DOHH2 (cell line): ENCODE measurements around the gene KCNMA1.

ENCODE experiments used
- H3F3A ChIP-seq: fragments of 200-600 bp; sonication (generic), shearing (Covaris generic); 2 replicates; pipeline ENCODE4 v1.6.0; 2016; ENCODE audit warnings: antibody characterized with exemption, mild to moderate bottlenecking; ENCODE audit not compliant: control insufficient read depth, insufficient read depth
- H3K27ac ChIP-seq: fragments of 200-600 bp; sonication (generic); 2 replicates; pipeline ENCODE4 v1.5.1; 2014; ENCODE audit warnings: low read depth, mild to moderate bottlenecking, low read length, moderate library complexity
- H3K27me3 ChIP-seq: fragments of 200-600 bp; sonication (generic); 2 replicates; pipeline ENCODE4 v1.6.1; 2014; ENCODE audit warnings: mild to moderate bottlenecking, low read length, mixed read lengths; ENCODE audit not compliant: control insufficient read depth
- H3K36me3 ChIP-seq: fragments of 200-600 bp; sonication (generic); 2 replicates; pipeline ENCODE4 v1.6.1; 2014; ENCODE audit warnings: mild to moderate bottlenecking, low read length, moderate library complexity, mixed read lengths; ENCODE audit not compliant: control insufficient read depth
- H3K4me1 ChIP-seq: fragments of 200-600 bp; sonication (generic); 2 replicates; pipeline ENCODE4 v1.6.1; 2014; ENCODE audit warnings: mild to moderate bottlenecking, low read length, mixed read lengths; ENCODE audit not compliant: control insufficient read depth
- H3K4me2 ChIP-seq: fragments of 200-600 bp; sonication (generic); 2 replicates; pipeline ENCODE4 v1.6.0; 2014; ENCODE audit warnings: mild to moderate bottlenecking, low read length, moderate library complexity
- H3K4me3 ChIP-seq: fragments of 200-600 bp; sonication (generic); 2 replicates; pipeline ENCODE4 v1.5.1; 2014; ENCODE audit warnings: mild to moderate bottlenecking, low read length, mixed read lengths
- H3K79me2 ChIP-seq: fragments of 200-600 bp; sonication (generic); 2 replicates; pipeline ENCODE4 v1.6.1; 2014; ENCODE audit warnings: mild to moderate bottlenecking, low read length, mixed read lengths; ENCODE audit not compliant: control insufficient read depth
- H3K9me2 ChIP-seq: fragments of 200-600 bp; sonication (generic); replicated peaks from 2 replicates; pipeline ENCODE4 v1.6.1; 2014; ENCODE audit warnings: mild to moderate bottlenecking, low read length, mixed read lengths; ENCODE audit not compliant: control insufficient read depth
- H3K9me3 ChIP-seq: fragments of 200-600 bp; sonication (generic); 2 replicates; pipeline ENCODE4 v1.6.1; 2014; ENCODE audit warnings: antibody characterized with exemption, low read length, mixed read lengths; ENCODE audit not compliant: control insufficient read depth, insufficient read depth
- H4K20me1 ChIP-seq: fragments of 200-600 bp; sonication (generic); 2 replicates; pipeline ENCODE4 v1.6.0; 2014; ENCODE audit warnings: low read depth, mild to moderate bottlenecking, antibody characterized with exemption, low read length, moderate library complexity; ENCODE audit not compliant: control insufficient read depth, insufficient read depth
- CTCF ChIP-seq: fragments of 200-600 bp; sonication (generic); IDR thresholded peaks from one replicate; pipeline ENCODE4 v1.5.1; 2014; ENCODE audit warnings: antibody characterized with exemption, mild to moderate bottlenecking, low read depth, low read length; ENCODE audit not compliant: poor library complexity, severe bottlenecking
- EZH2phosphoT487 ChIP-seq: fragments of 200-600 bp; sonication (generic); IDR thresholded peaks from 2 replicates; pipeline ENCODE4 v1.6.1; 2017; ENCODE audit warnings: borderline replicate concordance, mild to moderate bottlenecking, antibody characterized with exemption, low read length, moderate library complexity, mixed read lengths

The KCNMA1 gene

DNA sequence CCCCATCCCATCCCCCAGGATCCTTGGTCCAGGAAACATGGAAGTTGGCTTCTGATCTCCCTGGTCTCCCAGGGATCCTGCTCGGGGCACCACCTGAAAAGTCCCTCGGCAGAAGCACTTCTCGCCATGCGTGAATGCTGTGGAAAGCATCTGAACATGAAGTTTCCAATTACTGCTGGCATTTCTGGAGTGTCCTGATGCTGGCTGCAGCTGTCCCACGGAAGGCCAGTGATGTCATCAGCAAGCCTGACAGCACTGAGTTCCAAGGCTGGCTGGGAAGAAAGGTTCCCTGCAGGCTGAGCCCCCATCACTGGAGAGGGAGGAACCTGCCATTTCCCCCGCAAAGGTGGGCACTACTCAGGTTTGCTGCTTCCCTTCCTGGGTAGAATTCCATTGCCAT lies 71.4 kb downstream of the KCNMA1 start:
- H3K9me3 ChIP-seq = no peaks in the 10 kb centered on the region
- no peaks in the 10 kb centered on the region for H3K9me2 ChIP-seq
- H3K36me3 ChIP-seq = no peaks in the 10 kb centered on the region
- H3K4me1 ChIP-seq = peaks cover 52% of the 10 kb centered on the region
- no peaks in the 10 kb centered on the region for H4K20me1 ChIP-seq
- no peaks in the 10 kb centered on the region for H3K79me2 ChIP-seq
- H3K4me3 ChIP-seq = no peak overlapping the region
- H3K27me3 ChIP-seq = peaks cover 4% of the 10 kb centered on the region; the same call in 1 of the 2 replicates
- no peak overlapping the region for H3K4me2 ChIP-seq
- no peak overlapping the region for H3K27ac ChIP-seq
- no peaks in the 10 kb centered on the region for H3F3A ChIP-seq
- no peak for TF ChIP-seq CTCF
- no peak for TF ChIP-seq EZH2phosphoT487

DNA sequence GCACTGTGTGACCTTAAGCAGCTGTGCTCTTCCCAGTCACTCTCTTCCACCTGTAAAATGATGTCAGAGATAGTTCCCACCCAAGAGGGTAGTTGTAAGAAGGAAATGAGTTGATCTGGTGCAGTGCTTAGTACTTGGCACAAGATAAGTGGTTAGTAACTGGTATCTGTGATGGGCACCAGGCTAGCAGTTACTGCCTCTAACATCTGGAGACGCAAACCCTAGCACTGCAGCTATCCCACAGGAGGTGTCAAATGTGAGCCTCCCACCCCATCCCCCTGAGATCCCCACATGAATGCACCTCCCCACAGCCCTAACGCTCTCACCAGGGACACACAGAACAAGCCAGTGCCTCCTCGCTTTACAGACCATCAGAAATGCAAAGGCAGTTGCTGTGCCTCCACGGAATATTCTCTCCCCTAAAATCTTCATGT lies 72.0 kb downstream of the KCNMA1 start:
- H3K36me3 ChIP-seq = no peaks in the 10 kb centered on the region
- peak overlapping the region; percentile 26; the same call in 1 of the 2 replicates for H3K27ac ChIP-seq
- H3K4me3 ChIP-seq = no peak overlapping the region
- H3K9me3 ChIP-seq = no peaks in the 10 kb centered on the region
- H3K27me3 ChIP-seq = peaks cover 4% of the 10 kb centered on the region; the same call in 1 of the 2 replicates
- no peaks in the 10 kb centered on the region for H3K79me2 ChIP-seq
- peak overlapping the region; percentile 61 for H3K4me2 ChIP-seq
- H3F3A ChIP-seq = no peaks in the 10 kb centered on the region
- no peaks in the 10 kb centered on the region for H3K9me2 ChIP-seq
- H3K4me1 ChIP-seq = peaks cover 59% of the 10 kb centered on the region
- TF ChIP-seq CTCF = no peak
- no peak for TF ChIP-seq EZH2phosphoT487
- H4K20me1 ChIP-seq = no peaks in the 10 kb centered on the region

- peak overlapping the region; percentile 61 for H3K4me2 ChIP-seq
- no peaks in the 10 kb centered on the region for H3K9me3 ChIP-seq
- H3K4me3 ChIP-seq = no peak overlapping the region
- peaks cover 60% of the 10 kb centered on the region for H3K4me1 ChIP-seq
- peaks cover 4% of the 10 kb centered on the region; the same call in 1 of the 2 replicates for H3K27me3 ChIP-seq
- no peaks in the 10 kb centered on the region for H3K79me2 ChIP-seq
- peak overlapping the region; percentile 70; the same call in 1 of the 2 replicates for H3K27ac ChIP-seq
- no peaks in the 10 kb centered on the region for H3F3A ChIP-seq
- TF ChIP-seq EZH2phosphoT487 (no peak), CTCF (no peak)
- no peaks in the 10 kb centered on the region for H3K9me2 ChIP-seq
- no peaks in the 10 kb centered on the region for H3K36me3 ChIP-seq
- no peaks in the 10 kb centered on the region for H4K20me1 ChIP-seq
Observed at GRCh38 chr10:77564731-77565589, 72.6 kb downstream of the KCNMA1 start.
